ENCODE measurements around the gene CRNKL1.
A peak's percentile ranks its signal among the peaks of the same experiment; 100 is the strongest.

CRNKL1 gene

GRCh38 chr20:20060234-20060998, 8.2 kb upstream of the CRNKL1 start:
- no peak for DNase-seq

DNA sequence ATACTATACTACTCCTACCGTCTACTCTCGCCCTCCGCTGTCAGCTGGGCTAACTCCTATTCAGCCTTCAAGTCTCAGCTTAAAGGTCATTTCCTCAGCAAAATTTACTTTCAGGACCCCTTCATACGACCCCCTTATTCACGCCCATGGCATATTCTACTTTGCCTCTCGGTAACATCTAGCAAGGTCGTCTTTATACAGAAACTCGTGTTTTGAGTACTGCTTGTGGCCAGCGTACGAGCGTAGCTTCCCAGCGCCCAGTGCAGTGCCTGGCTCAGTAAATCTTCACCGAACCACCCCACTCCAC, 546 bp downstream of the CRNKL1 start:
- no peak for DNase-seq

- DNase-seq, result no peak
Observed at GRCh38 chr20:20039752-20040387, 12.4 kb downstream of the CRNKL1 start.

DNA sequence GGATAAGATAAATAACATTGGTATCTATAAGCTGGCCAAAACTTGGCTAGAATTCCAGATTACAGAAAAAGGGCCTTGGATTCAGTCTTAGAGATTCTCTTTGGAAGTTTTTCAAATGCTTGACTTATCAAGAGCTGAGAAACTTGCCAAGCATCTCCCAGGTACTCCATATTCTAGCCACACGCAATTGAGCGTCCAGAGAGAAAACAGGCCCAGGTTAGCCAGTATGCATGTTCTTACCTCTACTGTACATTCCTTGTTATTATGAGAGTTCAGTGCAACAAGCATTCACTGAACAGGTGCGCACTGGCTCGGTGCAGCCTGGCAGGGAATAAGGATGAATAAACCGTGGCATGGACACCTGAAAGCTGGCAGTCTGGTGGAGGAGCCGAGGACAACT, 13.7 kb downstream of the CRNKL1 start:
- no peak for DNase-seq

DNA sequence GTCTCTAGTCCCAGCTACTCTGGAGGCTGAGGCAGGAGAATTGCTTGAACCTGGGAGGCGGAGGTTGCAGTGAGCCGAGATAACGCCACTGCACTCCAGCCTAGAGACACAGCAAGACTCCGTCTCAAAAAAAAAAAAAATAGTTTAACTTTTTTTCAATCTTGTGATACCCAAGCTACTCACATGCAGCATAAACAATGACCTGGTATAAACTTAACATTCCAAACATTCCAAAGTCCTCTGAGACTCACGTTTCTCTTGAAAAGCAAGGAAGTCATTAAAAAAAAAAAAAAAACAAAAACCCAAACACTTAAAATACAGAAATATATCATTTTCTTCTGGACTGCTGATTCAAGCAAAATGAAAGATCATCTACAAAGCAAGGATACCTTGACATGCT, 14.3 kb downstream of the CRNKL1 start:
- DNase-seq, result no peak

DNA sequence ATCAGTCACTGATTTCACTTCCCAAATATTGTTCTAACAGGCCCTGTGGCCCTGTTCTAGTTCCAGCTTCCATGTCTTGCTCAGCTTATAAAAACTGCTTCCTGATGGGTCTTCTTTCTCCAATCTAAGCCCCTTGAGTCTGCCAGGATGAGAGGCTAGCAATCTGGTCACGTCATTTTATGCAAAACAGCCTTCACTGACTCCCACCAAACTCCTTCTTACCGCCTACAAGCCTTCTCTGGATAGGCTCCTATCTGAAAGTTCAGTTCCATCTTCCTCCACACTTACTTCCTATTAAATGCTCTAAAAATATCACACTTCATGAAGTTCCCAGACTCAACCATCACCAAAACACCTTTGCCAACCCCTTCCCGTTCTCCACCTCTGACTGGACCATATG, 15.5 kb downstream of the CRNKL1 start:
- no peak for DNase-seq

GRCh38 chr20:20034486-20034885, 17.8 kb downstream of the CRNKL1 start:
- DNase-seq, result no peak

DNA sequence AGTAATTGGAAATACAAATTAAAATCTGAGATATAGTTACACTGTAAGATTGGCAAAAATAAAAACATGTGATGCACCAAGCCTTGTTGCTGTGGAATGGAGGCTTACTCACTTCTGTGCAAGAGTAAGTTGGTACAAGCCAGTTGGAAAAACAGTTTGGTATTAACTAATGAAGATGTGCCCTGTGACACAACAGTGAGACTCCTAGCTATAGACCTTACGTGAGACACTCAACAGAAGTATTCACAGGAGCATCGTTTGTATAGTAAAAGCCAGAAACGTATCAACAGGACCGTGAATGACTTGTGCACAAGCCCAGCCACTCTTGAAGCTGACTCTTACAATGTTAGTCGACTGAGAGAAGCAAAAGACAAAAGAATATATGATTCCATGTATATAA, 20.5 kb downstream of the CRNKL1 start:
- no peak for DNase-seq

GRCh38 chr20:20027284-20027683, 25.0 kb downstream of the CRNKL1 start:
- DNase-seq, result no peak

DNA sequence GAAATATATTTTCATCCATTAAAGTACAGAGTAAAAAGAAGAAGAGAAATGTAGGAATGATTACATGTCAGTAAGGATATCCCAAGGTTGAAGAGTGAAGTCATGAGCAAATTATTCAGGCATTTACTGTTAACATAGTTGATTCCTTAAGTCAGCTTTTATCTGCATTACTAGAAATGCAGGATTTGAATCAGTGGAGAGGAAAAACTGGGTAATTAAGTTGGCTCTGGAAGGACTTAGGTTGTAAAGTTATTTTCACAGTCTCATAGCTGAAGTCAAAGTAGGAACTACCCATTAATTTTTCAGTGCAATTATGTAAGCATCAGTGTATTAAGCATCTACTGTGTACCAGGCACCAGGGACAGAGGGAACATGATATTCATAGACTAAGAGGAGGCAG, 27.3 kb downstream of the CRNKL1 start:
- no peak for DNase-seq

DNA sequence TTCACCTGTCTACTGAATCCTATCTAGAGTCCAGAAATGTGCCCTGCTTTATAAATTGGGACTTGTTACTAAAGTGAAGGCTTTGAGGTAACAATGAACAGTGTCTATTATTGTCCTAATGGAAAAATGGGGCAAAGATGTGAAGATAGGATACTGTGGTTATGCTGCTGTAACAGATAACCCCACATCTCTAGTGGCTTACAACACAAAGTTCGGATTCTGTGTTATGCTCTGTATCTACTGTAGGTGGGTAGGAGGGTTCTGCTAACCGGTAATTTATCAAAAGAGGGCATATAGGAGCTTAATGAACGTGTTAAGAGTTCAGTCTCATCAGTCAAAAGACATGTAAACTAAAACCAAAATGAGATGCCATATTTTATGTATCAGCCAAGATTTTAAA, 28.9 kb downstream of the CRNKL1 start:
- no peak for DNase-seq

- no peak for DNase-seq
Observed at GRCh38 chr20:20022498-20022897, 29.8 kb downstream of the CRNKL1 start.

- DNase-seq, result no peak
Observed at GRCh38 chr20:20021835-20022234, 30.4 kb downstream of the CRNKL1 start.

DNA sequence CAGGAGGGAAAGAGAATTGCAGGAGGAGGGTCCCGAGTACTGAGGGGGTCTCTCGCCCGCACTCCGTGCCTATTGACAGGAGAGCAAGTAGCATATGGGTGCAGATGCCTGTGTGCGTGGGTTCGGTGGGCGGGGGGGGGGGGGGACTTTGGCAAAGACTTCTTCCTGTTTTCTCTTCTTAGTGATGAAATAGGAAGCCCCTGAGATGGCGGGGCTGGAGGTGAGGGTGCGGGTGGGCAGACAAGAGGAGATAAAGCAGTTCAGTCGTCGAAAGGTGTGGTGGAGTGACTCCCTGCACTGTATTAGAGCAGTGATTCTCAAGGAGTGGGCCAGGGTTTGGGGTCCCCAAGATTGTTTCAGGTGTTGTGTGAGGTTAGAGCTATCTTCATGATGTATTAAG, 31.4 kb downstream of the CRNKL1 start:
- DNase-seq, result no peak

GRCh38 chr20:20019123-20019522, 33.1 kb downstream of the CRNKL1 start:
- no peak for DNase-seq

DNA sequence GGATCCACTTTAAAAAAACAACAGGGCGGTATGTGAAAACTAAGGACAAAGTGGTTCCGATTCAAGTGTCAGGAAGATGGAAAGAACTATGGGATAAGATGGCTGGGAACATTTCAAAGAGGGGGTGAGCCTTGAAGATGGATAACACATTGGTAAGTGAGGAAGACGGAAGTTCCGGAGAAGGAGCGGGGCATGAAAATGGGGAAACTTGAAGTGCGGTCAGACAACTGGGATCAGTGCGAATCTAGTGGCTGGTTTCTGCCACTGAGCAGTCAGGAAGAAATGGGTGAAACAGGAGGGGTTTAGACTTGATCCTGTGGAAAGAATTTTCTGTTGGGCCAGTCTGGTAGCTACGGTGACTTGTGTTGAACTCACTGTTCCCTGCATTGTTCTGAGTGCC, 33.9 kb downstream of the CRNKL1 start:
- no peak for DNase-seq

GRCh38 chr20:20017844-20018185, 34.5 kb downstream of the CRNKL1 start:
- DNase-seq, result no peak

- peak; percentile 90 for DNase-seq
Observed at GRCh38 chr20:20017001-20017843, 35.0 kb downstream of the CRNKL1 start, which contains the start of gene NAA20. Gene NAA20 (plus strand): TSS chr20:20017362. CDS start chr20:20017397, 35 bp downstream.

DNA sequence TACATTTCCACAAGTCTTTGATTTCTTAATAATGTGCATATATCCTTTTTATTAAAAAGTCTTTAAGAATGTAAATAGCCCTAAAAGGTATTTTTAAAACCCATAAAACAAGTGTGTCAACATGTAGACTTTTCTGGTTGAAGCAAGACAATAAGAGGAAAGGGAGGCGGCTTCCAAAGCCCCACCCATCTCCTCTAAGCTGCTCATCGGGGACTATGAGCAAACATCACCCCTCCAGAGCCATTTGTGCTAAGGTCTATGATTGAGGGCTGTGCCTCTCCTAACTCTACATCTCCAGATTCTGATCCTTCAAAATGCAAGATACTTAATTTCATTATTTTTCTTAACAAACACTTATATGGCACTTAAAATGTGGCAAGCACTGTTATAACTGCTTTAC, 37.6 kb downstream of the CRNKL1 start:
- DNase-seq, result no peak

GRCh38 chr20:20012541-20012940, 39.7 kb downstream of the CRNKL1 start:
- no peak for DNase-seq

DNA sequence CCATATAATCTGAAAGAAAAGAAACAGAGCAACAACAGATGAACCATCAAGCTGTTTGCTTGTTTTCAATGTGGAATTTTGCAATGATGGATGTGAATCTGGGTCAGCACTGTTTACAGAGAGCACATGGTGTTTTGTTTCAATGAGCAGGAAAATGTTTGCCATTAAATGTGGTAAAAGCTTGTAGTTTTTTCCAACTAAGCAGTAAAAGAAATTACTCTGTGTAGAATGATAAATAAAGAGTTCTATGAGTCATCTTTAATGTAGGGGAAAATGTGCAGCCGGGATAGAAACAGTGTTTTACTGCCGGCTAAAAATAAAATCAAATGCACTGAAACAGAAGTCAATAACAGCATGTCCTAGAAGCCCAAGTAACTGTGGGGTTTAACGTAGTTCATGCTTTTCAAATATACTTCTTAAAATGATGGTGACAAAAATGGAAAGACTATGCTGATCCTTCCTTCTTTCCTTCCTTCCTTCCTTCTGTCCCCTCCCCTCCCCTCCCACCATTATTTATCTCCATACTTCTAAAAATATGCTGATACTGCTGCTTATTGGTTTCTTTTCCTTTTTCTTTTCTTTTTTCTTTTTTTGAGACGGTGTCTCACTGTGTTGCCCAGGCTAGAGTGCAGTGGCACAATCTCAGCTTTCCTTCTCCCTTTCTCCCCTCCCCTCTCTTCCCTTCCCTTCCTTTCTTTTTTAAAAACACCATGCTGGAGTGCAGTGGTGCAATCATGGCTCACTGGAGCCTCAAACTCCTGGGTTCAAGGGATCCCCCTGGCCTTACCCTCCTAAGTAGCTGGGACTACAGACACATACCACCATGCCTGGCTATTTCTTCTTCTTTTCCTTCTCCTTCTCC, 41.4 kb downstream of the CRNKL1 start:
- DNase-seq, result no peak

DNA sequence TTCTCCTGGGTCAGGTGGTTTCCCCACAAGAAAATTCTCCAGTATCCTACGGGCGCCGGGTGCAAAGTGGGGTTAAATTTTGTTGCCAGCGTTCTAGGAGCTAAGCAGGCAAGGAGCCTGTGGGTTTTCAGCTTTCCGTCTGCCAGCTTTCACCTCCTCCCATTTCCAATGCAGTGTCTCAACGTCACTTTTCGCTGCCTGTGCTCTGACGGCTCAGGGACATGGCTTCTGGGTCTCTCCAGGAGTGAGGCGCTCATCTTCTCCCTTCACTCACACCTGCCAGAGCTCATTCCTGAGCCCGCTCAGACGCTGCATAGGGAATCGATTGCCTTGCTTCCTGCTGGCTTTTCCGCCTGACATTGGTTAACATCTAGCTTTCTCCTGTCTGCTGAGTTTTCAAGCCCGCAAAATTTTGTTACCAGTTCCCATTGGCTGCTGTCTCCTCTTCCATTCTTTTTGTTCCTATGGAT, 42.4 kb downstream of the CRNKL1 start:
- no peak for DNase-seq

GRCh38 chr20:20005342-20005741, 46.9 kb downstream of the CRNKL1 start:
- no peak for DNase-seq

Data from activated CD4-positive, alpha-beta T cell treated with anti-CD3 and anti-CD28 coated beads, Interleukin-2, amount 50 U/mL, for 1 hour (primary cell).